Stimulated activated CD4-positive, alpha-beta T cell treated with anti-CD3 and anti-CD28 coated beads, Interleukin-4, amount 100 ng/mL, for 1 hour (primary cell): Measurements from ENCODE around the gene PRKN.
"Not testable (repeated sequence)": the region's sequence is repeated elsewhere in the genome, so short reads cannot be mapped to it uniquely, and the experiment has no call there.

Experiments
- DNase-seq: peaks from one replicate; pipeline ENCODE4 v3.0.0-alpha.2; 2020

Gene PRKN

DNA sequence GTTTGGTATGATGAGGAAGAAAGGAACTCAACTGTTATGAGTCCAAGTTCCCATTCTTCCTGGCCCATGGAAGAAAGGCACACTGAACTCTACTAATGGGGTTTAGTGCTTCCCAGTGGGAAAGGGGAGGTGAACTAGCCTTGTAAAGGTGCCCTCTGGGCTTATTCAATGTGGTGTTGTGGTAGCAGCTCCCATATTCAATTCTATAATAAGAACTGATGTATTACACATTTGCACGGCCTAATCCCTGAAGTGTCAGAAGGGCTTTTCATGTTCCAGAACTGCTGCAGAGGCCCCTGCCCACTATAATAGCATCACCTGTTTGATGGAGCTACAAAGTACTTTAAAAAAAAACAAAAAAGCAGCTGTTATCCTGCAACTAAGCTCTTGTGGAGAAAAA is 17.1 kb downstream of the PRKN start:
- DNase-seq, result no peak

DNA sequence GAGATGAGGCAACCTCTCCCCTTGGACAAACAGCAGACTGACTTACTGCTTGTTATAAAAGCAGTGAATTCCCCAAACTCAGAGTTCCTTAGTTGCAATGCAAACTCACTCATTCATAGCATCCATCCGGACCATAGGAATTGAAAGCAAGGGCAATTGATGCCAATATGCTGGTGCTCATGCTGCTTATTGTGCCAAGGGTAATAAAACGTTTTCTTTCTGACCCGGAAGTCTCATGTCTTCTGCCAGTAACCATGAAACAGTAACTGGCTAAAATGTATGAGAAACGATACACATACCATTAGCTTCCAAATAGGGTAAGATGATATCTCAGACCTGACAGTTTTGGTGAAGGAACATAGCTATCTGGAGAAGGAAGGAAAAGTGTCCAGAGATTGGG is 18.1 kb downstream of the PRKN start:
- DNase-seq, result no peak

DNA sequence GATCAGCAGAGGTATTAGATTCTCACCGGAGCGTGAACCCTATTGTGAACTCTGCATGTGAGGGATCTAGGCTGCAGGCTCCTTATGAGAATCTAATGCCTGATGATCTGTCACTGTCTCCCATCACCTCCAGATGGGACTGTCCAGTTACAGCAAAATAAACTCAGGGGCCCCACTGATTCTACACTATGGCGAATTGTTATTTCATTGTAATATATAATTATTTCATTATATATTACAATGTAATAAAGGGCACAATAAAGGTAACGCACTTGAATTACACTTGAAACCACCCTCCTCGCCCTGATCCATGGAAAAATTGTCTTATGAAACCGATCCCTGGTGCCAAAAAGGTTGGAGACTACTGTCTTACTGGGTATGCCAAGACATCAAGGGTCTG is 18.6 kb downstream of the PRKN start:
- no peak for DNase-seq

DNA sequence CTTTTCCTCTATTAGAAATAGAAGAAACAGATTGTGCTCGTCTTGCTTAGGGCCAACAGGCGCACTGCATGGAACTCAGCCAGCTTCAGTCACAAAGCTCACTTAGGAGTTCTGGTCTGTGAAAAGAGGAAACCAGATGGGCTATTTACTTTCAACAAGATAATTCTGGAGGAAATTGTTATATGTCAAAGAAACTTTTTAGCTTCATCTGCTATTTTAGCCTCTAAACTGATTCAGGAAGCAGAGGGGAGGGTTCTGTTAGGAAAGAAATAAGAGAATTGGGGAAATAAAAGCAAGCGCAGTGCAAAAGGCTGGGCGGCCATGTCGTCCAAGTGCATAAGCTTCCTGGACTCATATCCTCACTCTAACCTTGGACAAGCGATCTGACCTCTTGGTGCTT is 21.3 kb downstream of the PRKN start:
- DNase-seq, result no peak

DNA sequence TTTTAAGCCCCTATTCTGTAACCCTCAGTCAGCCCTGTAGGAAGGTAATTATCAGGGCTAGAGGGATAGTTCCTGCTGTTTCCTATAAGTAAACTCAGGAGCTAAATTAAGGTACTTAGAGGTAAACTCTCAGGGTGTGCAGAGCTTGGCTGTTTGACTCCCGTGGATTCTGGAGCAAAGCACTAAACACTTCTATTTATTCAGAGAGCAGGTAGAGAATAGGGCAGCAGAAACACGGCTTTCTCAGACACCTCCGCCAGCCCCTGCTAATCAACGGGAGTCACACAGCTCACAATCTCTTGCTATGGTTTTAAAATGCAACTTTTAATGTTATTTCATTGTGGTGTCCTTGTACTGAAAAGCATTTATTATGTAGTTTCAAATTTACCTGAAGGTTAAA is 21.8 kb downstream of the PRKN start:
- DNase-seq, result no peak

DNA sequence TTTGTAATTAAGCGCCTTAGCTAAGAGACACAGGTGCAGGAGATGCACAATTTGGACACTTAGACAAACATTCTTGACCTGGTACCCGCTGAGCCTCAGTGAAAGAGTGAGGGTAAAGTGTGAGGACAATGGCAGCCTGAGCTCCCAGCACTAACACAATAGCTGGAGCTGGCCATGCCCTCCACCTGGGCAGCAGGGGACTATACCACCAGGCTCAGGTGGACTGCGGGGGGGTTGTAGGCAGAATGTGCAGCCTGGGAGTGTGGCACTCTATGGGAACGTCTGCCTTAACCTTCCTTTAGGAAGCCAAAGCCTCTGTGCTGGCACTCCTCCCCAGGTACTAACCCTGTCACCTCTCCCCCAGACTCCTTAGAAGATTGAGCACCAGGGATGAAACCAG is 23.6 kb downstream of the PRKN start:
- DNase-seq, result no peak

DNA sequence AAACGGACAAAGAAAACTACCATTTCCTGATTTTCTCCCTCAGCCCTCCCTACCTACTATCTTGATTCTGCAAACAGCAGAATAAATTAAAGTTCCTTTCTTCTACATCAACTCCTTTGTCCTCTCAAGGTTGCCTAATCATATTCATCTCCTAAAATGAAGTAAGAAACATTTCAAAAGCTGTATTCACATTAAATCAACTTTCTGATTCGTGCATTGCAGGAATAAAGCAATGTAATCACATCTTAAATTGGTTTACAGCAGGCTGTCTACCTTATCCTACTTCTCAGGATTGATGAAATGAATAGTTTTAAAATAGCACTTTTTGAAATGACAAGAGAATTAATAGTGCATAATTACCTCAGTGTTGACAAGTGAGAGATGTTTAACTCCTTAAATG is 25.1 kb downstream of the PRKN start:
- DNase-seq, result no peak

DNA sequence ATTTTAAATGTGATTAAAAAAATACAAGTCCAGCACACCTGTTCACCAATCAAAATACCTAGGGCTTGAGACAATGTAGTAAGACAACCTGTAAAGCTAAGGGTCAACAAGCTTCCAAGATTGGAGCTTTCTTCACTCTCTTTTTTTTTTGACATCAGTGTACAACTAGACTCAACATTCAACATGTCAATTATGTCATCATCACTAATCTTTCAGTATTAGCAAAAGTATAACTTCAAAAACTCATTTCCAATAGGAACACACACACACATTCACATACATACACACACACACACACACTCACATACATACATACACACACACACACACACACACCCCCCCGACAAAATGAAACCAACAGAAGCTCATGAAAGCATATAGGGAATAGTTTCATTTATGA is 26.0 kb downstream of the PRKN start:
- DNase-seq, result no peak

DNA sequence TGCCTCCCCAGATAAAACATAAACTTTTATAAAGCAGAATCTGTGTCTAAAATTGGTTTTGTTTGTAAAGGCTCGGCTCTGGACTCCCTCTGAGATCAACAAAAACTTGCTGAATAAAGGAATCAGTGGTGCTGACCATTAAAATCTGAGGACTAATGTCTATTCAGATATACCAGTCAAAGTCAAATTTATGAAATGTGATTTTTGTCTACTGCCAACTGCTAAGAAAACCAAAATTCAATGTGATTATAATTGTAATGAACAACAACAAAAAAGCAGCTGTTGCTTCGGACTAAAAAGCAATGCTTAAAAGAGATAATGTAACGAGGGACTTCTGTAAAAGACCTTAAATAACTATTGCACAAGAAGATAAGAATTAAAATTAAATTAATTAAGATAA is 26.6 kb downstream of the PRKN start:
- DNase-seq, result no peak

DNA sequence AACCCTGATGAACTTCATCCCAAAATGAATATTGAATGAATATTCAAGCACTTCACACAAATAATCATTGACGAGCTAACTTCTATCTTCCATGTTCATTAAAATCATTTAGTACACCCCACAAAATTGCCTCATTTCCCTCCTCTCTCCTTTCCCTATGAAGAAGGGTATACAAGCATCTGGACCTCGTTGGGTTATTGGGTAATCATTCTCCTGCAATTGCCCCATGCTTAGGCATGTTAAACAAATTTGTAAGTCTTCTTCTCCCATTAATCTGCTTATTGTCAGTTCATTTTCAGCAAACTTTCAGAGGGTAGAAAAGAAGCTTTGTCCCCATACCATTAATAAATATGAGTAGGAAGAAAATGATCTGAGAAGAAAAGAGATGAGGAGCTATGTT is 27.6 kb downstream of the PRKN start:
- DNase-seq, result no peak

DNA sequence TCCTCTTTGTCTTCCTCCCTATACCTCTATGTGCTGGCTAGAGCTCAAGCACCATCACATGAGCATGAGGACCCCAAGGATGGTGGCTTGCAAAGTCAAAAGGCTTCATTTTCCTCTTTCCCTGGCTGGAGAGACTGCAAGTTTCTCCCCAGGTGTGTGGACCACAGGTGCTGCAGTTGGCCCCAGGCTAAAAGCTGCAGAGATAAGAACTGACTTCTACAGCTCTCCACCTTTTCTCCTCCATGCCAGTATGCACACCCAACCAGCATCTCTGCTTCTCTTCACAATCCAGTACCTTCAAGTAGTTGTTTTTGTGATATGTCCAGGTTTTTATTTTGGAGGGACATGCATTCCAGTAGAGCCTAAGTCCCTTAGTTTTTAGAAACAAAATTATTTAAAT is 29.1 kb downstream of the PRKN start:
- no peak for DNase-seq

DNA sequence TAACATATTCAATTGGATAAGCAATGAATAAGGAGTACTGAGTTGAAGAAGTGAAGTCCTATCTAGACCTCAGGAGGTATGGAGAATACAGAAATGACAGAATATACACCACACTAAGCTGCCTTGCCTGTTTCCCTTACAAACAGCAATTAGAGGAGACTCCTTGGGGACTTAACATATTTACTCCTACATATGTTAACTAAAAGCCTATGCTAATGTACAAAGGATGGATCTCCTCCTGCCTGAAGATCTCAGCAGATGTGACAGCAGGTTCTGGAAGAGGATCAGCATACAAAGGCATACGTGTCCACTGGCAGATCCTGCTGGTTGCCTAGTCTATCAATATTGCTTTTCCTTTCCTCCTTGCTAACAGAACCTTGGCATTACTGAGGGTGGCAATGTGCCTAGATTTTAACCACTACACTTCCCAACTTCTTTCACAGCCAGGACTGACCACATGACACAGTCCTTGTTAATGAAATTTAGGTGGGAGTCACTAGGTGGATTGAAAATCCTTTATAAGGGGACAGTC is 29.6 kb downstream of the PRKN start:
- DNase-seq, result no peak

DNA sequence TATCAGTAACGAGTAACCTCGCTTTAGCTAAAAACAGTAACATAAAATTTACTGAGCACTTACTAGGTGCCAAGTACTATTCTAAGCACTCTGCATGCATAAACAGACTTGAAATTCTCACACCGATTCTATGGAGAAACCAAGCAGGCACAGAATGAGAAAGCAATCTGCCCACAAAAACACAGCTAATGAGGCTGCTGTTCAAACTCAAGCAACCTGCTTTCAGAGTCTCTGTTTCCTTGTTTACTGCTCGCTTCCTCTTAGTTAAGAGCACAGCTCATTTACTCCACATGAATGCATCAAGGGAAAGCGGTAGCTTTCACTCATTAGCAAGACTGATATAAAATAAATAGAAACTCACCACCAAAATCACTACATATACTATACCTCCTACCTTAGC is 37.4 kb downstream of the PRKN start:
- no peak for DNase-seq

DNA sequence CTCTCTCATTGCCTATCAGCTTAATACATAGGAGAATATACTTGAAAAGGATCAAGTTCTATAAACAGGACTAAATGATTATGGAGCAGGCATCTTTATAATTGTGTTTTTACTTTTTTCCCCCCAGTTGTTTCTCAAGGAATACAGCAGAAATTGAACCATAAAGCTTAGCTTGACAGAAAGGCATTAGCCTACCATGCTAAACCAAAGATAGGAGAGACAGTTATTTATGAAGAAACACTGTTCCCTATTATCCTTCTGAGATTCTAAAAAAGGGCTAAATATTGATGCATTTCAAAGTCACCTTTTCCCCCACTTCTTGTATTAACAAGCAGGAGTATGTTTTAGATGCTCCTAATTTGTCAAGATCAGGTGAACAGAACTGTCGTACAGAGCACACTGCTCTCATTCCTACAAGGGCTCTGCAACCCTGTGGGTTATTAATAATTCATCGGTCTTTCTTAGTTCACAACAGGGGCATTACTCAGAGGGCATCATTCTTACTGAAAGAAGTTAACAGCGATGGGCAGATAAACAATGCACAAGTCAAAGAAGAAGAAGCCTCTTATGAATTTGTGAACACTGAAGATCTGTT is 38.7 kb downstream of the PRKN start:
- DNase-seq, result no peak

DNA sequence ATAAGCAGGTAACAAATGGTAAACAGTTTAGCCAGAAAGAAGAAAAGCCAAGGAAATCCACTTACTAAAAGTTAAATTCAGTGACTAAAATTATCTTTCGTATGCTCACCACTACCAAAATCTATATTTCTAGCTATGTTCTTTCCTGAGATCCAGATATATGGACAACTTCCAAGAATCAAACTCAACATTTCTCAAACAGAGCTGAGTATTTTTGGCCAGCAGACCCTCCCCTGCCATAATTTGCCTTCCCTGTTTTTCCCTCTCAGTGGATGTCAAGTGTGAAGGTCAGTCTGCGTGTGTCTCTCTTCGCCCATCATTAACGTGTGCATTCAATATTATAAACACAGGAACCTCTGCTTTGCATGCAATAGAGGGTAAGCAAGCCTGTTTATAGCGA is 42.0 kb downstream of the PRKN start:
- no peak for DNase-seq

DNA sequence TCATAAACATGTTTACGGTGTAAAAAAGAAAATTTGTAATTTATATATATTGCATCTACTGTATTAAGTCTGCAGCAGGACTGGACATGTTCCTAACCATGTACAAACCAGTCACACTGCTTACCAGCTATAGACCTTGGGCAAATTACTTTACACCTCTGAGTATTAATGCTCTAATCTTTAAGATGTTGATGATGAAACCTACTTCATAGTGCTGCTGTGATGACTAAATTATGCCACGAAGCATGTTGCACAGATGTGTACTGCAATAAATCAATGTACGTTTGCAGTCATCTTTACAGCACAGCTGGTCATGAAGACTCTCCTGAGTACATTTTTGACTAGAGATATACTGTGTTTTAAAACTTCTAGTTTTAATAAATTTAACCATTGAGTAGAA is 42.6 kb downstream of the PRKN start:
- DNase-seq, result no peak

DNA sequence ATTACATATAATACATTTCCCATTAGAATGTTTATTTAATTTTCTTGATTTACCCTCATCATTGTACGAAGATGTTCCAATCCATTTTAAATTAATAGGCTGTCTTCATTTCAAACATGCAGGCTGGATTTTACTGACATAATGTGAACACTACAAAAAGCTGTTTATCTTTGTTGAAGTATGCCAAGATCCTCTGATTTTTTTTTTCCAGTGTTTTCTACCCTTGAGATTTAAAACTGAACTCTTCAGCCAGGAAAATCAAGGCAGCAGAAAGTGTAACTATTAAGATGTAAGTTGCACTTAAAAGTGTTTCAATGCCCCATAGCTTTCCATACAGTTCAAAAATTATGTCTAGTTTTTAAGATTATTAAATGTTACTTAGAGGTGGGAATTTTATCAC is 43.5 kb downstream of the PRKN start:
- DNase-seq, result no peak

DNA sequence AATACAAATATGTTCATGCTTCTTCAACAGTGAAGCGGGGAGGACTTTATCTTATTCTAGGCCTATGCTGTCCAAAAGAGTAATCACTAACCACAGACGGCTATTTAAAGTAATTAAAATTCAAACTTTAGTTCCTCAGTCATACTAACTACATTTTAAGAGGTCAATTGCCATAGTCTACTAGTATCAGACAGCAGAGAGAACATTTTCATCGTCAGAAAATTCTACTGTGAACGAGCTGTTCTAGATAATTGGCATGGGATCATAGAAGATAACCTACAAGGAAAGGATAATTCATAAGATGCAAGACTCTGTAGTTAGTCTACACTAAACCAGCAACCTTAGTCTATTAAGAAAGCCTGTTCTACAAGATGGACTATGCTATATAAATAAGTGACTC is 44.4 kb downstream of the PRKN start:
- no peak for DNase-seq

DNA sequence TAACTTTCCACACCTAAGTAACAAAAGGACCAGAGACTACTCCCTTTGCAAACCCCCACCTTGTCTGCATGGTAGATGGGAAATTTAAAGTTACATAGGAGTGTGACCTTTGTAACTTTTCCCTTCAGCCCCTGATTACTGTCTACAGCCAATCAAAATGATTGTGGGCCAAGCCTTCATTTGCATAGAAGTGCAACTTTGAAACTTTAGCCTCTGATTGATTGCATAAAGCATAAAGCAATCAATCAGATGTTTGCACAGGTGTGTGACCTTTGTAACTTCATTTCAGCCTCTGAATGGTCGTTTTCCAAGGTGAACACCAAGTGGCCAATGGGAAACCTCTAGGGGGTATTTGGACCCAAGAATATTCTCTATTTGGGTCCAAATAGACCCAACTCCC is 46.1 kb downstream of the PRKN start:
- no peak for DNase-seq

DNA sequence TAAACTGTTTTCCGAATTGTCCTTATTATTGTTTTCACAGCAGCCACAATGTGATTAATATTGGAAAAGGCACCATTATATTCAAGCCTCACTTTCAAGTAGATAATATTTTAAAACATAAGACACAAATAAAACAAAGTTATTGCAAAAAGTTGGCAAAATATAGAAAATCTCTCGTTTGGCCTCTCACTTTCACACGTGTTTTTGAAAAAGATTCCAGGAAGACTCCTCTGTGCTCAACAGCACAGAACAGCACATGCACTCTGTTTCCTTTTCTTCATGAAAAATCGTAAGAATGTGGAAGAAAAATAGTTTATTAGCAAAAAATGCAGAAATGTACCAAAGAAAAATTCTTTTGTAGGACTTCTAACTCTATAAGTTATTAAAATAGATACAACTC is 46.7 kb downstream of the PRKN start:
- no peak for DNase-seq

DNA sequence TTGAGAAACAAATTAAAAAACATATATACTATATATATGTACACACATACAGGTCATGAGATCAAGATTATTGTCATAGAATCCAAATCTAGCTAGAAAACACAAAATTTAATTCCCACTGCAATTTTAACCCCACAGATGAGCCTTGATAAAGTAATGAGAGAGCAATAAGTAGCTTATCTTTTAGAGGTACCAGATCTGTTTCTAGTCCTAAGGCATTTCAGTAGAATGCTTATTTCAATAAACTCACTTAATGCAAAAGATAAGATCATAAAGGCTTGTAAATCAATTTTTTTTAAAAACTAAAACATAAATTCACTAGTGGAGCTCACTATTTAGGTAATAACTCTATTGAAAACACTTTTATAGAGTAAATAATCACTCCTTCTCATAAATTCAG is 47.2 kb downstream of the PRKN start:
- no peak for DNase-seq

DNA sequence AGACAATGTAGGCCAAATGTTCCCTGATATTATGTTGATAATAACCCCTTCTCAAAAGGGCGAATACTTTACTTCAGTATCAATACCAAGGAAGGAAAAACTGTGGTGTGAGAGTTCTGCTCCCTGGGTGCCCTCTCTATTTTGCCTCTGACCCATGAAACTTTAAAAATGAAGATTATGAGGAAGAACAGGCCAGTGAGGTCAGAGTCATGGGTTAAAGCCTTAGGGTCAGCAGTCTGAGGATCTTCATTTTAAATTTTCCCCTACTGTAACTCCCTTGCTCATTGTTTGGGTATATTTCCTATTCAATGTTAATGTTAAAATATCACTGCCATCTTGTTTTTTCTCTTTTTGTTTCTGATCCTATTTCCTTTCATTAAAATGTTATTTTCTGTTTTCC is 47.9 kb downstream of the PRKN start:
- DNase-seq, result no peak

DNA sequence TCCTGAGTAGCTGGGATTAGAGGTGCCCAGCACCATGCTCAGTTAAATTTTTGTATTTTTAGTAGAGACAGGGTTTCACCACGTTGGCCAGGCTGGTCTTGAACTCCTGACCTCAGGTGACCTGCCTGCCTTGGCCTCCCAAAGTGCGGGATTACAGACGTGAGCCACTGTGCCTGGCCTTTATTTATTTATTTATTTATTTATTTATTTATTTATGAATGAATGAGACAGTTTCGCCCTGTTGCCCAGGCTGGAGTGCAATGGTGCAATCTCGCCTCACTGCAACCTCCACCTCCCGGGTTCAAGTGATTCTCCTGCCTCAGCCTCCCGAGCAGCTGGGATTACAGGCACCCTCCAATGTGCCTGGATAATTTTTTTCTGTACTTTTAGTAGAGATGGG is 48.7 kb downstream of the PRKN start:
- DNase-seq, result not testable (repeated sequence)

DNA sequence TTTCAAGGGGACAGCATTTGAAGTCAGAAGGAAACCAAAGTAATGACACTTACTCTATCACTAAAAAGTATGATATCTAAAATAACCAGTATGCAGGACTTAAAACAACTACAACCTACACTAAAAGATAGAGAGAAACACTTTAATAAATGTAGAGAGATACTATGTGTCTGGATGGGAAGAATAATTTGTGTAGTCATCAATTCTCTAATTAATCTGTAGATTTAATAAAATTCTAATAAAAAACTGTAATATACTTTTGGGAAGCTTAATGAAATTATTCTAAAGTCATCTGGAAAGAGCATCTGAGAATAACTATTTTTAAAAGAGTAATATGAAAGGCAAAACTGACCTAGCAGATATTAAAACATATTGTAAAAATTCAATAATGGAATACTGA is 52.1 kb downstream of the PRKN start:
- no peak for DNase-seq

DNA sequence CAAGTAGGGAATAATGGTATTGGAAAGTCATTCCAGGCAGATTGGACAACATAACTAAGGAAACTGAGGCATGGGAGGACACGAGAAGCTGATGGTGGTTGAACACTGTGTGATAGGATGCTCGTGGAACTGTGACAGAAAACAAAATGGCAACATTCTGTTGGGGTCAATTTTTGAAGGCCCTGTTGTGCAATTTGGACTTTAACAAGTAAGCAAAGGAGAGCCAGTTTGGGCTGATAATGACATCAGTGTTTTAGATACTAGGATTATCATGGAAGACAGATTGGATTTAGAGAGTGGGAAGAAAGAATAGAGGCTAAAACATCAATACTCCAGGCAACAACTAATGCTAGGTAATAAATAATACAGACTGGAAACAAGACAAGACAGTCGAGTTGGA is 53.1 kb downstream of the PRKN start:
- no peak for DNase-seq
